GM13977 (cell line): Measurements from ENCODE around the gene HERC4.
"Not testable (repeated sequence)": the region's sequence is repeated elsewhere in the genome, so short reads cannot be mapped to it uniquely, and the experiment has no call there.

Experiments used
- DNase-seq: peaks from one replicate; pipeline ENCODE4 v3.0.0; 2012; ENCODE audit warnings: low spot score
- in situ Hi-C: fragments of 300-500 bp; cut with MboI; formaldehyde crosslinking; loops from one replicate; pipeline ENCODE4 v1.12.0; 2022; ENCODE audit warnings: low sequenced_read_pairs, low pct_unique_long_range_greater_than_20kb, mixed read lengths, inconsistent platforms; ENCODE audit not compliant: unreplicated experiment
- TF ChIP-seq, protein P1 (sequence below): IDR thresholded peaks from 2 replicates; pipeline ENCODE4 v1.5.1; 2012; ENCODE audit warnings: mild to moderate bottlenecking, control low read depth; ENCODE audit not compliant: insufficient read depth; ENCODE audit errors: extremely low read depth, missing control alignments

The HERC4 gene

GRCh38 chr10:67883710-67884312, 191.3 kb downstream of the HERC4 start:
- in situ Hi-C loops: no loop called here
- DNase-seq: peak; percentile 45

DNA sequence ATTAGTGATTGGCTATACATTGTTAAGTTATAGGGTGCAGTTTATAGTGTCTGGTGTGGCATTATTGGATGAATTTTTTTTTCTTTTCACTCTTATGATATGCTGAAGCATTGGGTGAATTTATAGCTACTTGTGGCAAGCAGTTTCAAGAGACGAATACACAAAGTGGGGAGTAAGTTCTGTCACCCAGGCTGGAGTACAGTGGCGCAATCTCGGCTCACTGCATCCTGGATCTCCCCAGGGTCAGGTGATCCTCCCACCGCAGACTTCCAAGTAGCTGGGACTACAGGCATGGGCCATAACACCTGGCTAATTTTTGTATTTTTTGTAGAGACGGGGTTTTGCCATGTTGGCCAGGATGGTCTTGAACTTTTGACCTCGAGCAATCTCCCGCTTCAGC, 196.9 kb downstream of the HERC4 start:
- TF ChIP-seq, protein P1, sequence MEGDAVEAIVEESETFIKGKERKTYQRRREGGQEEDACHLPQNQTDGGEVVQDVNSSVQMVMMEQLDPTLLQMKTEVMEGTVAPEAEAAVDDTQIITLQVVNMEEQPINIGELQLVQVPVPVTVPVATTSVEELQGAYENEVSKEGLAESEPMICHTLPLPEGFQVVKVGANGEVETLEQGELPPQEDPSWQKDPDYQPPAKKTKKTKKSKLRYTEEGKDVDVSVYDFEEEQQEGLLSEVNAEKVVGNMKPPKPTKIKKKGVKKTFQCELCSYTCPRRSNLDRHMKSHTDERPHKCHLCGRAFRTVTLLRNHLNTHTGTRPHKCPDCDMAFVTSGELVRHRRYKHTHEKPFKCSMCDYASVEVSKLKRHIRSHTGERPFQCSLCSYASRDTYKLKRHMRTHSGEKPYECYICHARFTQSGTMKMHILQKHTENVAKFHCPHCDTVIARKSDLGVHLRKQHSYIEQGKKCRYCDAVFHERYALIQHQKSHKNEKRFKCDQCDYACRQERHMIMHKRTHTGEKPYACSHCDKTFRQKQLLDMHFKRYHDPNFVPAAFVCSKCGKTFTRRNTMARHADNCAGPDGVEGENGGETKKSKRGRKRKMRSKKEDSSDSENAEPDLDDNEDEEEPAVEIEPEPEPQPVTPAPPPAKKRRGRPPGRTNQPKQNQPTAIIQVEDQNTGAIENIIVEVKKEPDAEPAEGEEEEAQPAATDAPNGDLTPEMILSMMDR: no peak
- in situ Hi-C loops: no loop called here
- DNase-seq: no peak

More at GRCh38 chr10:67883710-67884312, 191.3 kb downstream of the HERC4 start:
- TF ChIP-seq, protein P1: no peak

- DNase-seq, in situ Hi-C loops: not testable (repeated sequence)
These were observed 197.7 kb downstream of the HERC4 start for GRCh38 chr10:67877421-67877820.

DNA sequence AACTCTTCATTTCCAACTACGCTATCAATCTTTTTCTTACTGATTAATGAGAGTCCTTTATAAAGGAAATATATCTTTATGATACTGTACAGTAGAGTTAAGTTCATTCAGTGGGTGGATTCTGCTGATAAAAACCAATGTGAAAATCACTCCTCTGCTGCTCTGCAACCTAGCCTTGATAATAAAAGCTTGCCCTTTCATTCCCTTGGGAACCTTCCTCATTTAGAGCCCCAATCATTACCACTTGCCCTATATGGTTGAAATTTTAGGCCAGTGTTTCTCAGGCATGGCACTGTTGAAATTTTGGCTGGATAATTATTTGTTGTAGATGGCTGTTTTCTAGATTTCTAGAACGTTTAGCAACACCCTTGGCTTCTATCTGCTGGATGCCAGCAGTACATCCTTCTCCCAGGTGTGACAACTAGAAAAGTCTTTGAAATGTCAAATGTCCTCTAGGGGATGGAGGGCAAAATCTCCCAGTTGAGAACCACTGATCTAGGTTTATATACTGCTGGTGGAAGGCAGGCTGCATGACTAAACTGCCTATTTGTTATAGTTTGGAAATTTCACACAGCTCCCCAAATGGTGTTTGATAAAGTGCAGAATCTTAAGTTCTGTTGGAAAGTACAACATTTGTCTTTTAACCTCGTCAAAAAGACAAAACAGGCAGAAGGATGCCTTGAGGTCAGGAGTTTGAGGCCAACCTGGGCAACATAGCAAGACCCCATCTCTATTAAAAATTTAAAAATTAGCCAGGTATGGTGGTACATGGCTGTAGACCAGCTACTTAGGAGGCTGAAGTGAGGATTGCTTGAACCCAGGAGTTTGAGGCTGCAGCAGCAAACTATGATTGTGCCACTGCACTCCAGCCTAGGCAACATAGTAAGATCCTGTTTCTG, 199.5 kb downstream of the HERC4 start:
- TF ChIP-seq, protein P1: no peak
- in situ Hi-C loops: no loop called here
- DNase-seq: no peak
